Measurements from ENCODE around the gene LIPF.
"Not testable (repeated sequence)": the region's sequence is repeated elsewhere in the genome, so short reads cannot be mapped to it uniquely, and the experiment has no call there.

LIPF gene

DNA sequence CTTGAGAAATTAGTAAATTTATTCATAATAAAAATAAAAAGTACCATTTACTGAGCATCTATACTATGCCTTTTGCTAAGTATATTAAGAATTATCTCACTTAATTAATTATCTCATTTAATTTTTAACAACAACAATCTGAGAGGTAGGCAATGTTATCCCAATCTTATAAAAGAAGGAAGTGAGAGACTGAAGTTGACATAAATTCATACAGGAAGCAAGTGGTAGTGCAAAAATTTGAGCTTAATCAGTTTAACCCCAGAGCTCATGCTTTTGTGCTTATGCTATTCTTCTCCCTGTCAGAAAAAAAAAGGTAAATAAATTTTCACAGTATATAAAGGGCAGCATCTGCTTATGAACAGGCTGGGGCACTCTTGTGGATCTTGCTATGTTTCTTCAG is 2.7 kb upstream of the LIPF start:
- no peak overlapping the region for H3K4me2 ChIP-seq
- no peak overlapping the region for H3K4me3 ChIP-seq
- no peak for TF ChIP-seq Cebpa-rat (IDR thresholded peaks at IDR 0.05)
- H3K4me1 ChIP-seq, result peaks cover 0 to 16% (median 2%) of the 10 kb centered on the region in 10 experiments; a peak in 7 of 20 replicates
- H3K9me3 ChIP-seq (replicated peaks in 1 of 11), result peaks cover 0 to 8% (median 3%) of the 10 kb centered on the region in 11 experiments; a peak in 7 of 22 replicates
- no peaks in the 10 kb centered on the region for H3K27me3 ChIP-seq
- H3K36me3 ChIP-seq, result no peaks in the 10 kb centered on the region
- no peak overlapping the region for H3K9ac ChIP-seq
- H4K20me1 ChIP-seq, result no peaks in the 10 kb centered on the region
- H3K27ac ChIP-seq, result no peak overlapping the region

DNA sequence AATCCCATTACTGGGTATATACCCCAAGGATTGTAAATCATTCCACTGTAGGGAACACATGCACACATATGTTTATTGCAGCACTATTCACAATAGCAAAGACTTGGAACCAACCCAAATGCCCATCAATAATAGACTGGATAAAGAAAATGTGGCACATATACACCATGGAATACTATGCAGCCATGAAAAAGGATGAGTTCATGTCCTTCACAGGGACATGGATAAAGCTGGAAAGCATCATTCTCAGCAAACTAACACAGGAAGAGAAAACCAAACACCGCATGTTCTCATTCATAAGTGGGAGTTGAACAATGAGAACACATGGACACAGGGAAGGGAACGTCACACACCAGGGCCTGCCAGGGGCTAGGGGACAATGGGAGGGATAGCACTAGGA is 1.1 kb upstream of the LIPF start:
- H3K4me2 ChIP-seq; H3K9me3 ChIP-seq (replicated peaks in 1 of 11); H3K27me3 ChIP-seq; H3K4me3 ChIP-seq; H3K9ac ChIP-seq; H3K27ac ChIP-seq; H3K36me3 ChIP-seq; H4K20me1 ChIP-seq: not testable (repeated sequence)
- H3K4me1 ChIP-seq, result peaks cover 0 to 19% (median 3%) of the 10 kb centered on the region in 10 experiments; a peak in 9 of 20 replicates

DNA sequence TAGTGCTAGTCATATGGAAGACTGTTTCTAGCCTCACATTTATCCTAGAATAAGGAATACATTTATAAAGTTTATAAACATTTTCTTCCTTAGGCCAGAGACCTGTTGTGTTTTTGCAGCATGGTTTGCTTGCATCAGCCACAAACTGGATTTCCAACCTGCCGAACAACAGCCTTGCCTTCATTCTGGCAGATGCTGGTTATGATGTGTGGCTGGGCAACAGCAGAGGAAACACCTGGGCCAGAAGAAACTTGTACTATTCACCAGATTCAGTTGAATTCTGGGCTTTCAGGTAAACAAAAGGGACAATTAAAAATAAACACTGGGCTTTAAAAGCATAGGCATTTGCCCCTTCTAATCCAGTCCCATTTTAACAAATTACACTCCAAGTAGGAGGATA is 4.2 kb downstream of the LIPF start:
- TF ChIP-seq Cebpa-rat (IDR thresholded peaks at IDR 0.05), result no peak
- Histone ChIP-seq H3K27ac (peak overlapping the region in 1 of 11 experiments; percentile 31; a peak in 1 of 22 replicates), H4K20me1 (no peaks in the 10 kb centered on the region), H3K27me3 (no peaks in the 10 kb centered on the region), H3K9me3 (replicated peaks in 1 of 11) (peaks cover 0 to under 1% (median 0%) of the 10 kb centered on the region in 11 experiments; a peak in 5 of 22 replicates), H3K4me3 (no peak overlapping the region), H3K4me2 (peak overlapping the region in 7 of 11 experiments; percentile 4 to 57 (median 33); a peak in 9 of 22 replicates), H3K4me1 (peaks cover 0 to 21% (median 10%) of the 10 kb centered on the region in 10 experiments; a peak in 8 of 20 replicates), H3K36me3 (no peaks in the 10 kb centered on the region), H3K9ac (no peak overlapping the region)

DNA sequence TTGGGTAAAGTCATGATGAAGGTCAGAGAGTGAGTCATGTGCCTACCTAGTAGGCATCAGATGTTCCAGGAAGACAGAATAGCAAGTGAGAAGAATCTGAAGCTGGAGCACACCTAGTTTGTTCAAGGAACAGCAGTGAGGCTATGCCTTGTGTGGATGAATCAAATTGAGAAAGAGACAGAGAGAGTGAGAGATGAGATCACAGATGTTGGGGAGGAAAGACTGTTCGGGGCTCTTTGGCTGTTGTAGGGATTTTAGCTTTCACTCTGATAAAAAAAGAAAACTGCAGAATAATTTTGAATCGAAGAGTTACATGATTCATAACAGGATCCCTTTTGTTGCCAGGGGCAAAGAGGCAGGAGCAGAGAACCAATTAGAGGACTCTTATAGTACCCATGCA is 6.3 kb downstream of the LIPF start:
- Histone ChIP-seq H4K20me1 (no peaks in the 10 kb centered on the region), H3K9me3 (replicated peaks in 1 of 11) (no peaks in the 10 kb centered on the region), H3K4me3 (no peak overlapping the region), H3K36me3 (no peaks in the 10 kb centered on the region), H3K9ac (no peak overlapping the region), H3K27me3 (no peaks in the 10 kb centered on the region), H3K4me2 (no peak overlapping the region), H3K27ac (no peak overlapping the region), H3K4me1 (peaks cover 0 to 21% (median 10%) of the 10 kb centered on the region in 10 experiments; a peak in 8 of 20 replicates)
- no peak for TF ChIP-seq Cebpa-rat (IDR thresholded peaks at IDR 0.05)

DNA sequence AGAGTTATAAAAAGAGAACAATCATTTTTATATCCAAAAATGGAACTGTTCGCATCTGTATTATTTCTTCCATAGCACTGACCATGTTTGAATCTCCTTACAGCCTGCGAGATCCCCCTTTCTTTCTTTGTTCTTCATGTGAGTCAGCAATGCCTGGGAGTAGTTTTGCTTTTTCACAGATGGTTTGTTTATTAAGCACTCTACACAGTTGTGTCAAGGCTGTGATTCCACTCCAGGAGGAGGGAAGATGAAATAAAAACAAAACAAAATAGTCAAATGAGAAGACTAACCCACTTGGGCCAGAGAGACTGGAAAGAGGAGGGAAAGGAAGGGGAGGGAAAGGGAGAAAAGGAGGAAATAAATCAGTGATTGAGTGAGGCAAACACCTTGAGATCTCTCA is 7.8 kb downstream of the LIPF start:
- TF ChIP-seq Cebpa-rat (IDR thresholded peaks at IDR 0.05), result no peak
- peaks cover 0 to 21% (median 10%) of the 10 kb centered on the region in 10 experiments; a peak in 8 of 20 replicates for H3K4me1 ChIP-seq
- no peaks in the 10 kb centered on the region for H3K9me3 ChIP-seq (replicated peaks in 1 of 11)
- H4K20me1 ChIP-seq, result no peaks in the 10 kb centered on the region
- H3K27me3 ChIP-seq, result no peaks in the 10 kb centered on the region
- no peak overlapping the region for H3K4me2 ChIP-seq
- no peak overlapping the region for H3K27ac ChIP-seq
- H3K9ac ChIP-seq, result no peak overlapping the region
- no peaks in the 10 kb centered on the region for H3K36me3 ChIP-seq
- H3K4me3 ChIP-seq, result no peak overlapping the region

DNA sequence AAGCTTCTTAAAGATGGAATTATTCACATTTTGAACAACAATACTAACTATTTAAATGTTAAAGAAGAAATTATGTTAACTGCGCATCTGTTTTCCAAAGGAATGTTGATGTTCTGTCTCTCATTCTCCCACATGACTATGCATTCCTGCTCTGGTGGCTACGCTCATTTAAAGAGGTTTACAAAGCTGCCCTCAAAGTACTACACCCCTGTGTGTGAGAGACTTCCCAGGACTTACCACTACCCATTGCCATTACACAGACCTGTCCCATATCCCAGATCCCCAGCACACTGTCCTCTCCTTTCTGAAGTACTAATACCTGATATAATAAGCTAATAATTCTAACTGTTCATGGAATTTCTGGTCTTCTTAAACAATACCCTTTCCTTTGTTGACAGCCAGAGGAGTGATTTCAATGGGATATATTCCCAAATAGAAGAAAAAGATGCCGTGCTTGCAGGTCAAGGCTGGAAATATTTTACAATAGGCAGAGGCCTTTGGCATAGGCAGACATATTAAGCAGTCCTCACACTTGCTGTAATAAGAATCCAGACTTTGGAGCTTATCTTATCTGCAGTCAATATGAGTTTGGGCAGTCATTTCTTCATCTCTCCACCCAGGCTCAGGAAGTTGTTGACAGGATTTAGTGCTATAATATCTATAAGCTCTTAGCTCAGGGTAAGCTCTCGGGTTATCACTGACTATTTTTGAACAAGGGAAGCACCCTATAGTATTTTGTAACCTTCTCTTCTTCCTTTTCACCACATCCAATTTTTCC is 12.2 kb downstream of the LIPF start:
- no peaks in the 10 kb centered on the region for H3K9me3 ChIP-seq (replicated peaks in 1 of 11)
- no peak overlapping the region for H3K27ac ChIP-seq
- no peak overlapping the region for H3K9ac ChIP-seq
- no peaks in the 10 kb centered on the region for H3K36me3 ChIP-seq
- no peaks in the 10 kb centered on the region for H3K27me3 ChIP-seq
- no peaks in the 10 kb centered on the region for H4K20me1 ChIP-seq
- no peak for TF ChIP-seq Cebpa-rat (IDR thresholded peaks at IDR 0.05)
- no peaks in the 10 kb centered on the region for H3K4me1 ChIP-seq
- no peak overlapping the region for H3K4me3 ChIP-seq
- H3K4me2 ChIP-seq, result no peak overlapping the region

DNA sequence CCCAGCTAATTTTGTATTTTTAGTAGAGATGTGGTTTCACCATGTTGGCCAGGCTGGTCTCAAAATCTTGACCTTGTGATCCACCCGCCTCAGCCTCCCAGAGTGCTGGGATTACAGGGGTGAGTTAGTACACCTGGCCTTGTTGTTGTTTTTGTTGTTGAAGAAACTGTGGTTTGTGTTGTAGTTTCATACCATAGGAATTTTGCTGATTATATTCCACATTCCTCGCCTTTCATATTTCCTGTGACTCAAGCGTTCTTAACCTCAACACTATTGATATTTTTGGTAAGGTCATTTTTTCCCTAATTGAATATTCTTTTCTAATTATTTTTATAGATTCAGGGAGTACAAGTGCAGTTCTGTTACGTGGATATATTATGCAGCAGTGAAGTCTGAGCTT is 16.7 kb downstream of the LIPF start:
- Histone ChIP-seq H3K9ac (no peak overlapping the region), H3K9me3 (replicated peaks in 1 of 11) (no peaks in the 10 kb centered on the region), H4K20me1 (no peaks in the 10 kb centered on the region), H3K27me3 (no peaks in the 10 kb centered on the region), H3K36me3 (no peaks in the 10 kb centered on the region), H3K4me2 (no peak overlapping the region), H3K4me3 (no peak overlapping the region), H3K4me1 (no peaks in the 10 kb centered on the region), H3K27ac (no peak overlapping the region)
- TF ChIP-seq Cebpa-rat (IDR thresholded peaks at IDR 0.05), result no peak

DNA sequence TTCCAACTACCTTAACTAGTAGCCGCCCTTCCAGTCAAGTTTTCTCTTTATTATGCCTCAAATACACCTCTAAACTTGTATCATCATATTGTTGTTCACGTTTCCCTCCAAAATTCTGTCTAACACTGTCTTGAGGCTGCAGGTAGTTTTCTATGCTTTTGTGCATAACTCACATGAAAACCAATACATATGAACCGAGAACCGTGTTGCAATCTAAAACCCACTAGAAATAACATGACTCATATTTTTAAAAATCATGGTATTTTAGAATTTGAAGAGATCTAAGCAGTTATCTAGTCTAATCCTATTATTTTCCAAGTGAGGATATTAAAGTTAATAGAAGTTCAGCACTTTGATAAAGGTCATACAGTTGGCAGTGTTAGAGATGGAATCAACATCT is 18.2 kb downstream of the LIPF start:
- no peaks in the 10 kb centered on the region for H3K36me3 ChIP-seq
- no peak for TF ChIP-seq Cebpa-rat (IDR thresholded peaks at IDR 0.05)
- no peaks in the 10 kb centered on the region for H3K9me3 ChIP-seq (replicated peaks in 1 of 11)
- H3K27ac ChIP-seq, result no peak overlapping the region
- no peak overlapping the region for H3K4me3 ChIP-seq
- H3K9ac ChIP-seq, result no peak overlapping the region
- H3K27me3 ChIP-seq, result no peaks in the 10 kb centered on the region
- no peaks in the 10 kb centered on the region for H3K4me1 ChIP-seq
- no peak overlapping the region for H3K4me2 ChIP-seq
- H4K20me1 ChIP-seq, result no peaks in the 10 kb centered on the region

DNA sequence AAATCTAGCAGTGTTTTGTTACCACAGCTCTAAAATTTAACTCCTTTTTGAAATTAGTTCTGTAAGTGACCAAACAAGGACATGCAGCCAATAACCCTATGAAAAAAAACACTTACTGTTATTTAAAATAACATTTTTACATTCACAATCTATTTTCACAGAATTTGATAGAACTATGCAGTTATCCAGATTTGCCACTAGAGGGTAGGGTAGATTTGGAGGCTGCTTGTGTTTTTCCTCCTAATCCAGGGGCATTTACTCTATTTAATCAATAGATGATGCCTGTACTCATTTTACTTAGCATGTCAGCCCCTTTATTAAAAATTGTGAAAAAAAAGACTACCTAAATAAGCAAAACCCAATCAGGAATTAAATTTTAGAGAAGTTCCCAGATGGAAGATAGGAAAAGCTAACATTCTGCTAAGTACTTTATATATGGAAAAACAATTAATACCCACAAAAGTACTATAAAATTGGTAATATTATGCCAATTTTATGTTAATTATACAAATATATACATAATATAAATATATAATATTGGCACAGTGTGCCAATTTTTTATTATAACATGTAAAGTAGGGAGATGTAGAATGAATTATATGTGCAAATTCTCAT is 23.7 kb downstream of the LIPF start:
- H3K36me3 ChIP-seq, result no peaks in the 10 kb centered on the region
- no peaks in the 10 kb centered on the region for H3K4me1 ChIP-seq
- H4K20me1 ChIP-seq, result no peaks in the 10 kb centered on the region
- H3K27ac ChIP-seq, result no peak overlapping the region
- no peaks in the 10 kb centered on the region for H3K9me3 ChIP-seq (replicated peaks in 1 of 11)
- TF ChIP-seq Cebpa-rat (IDR thresholded peaks at IDR 0.05), result no peak
- no peak overlapping the region for H3K9ac ChIP-seq
- no peak overlapping the region for H3K4me3 ChIP-seq
- no peaks in the 10 kb centered on the region for H3K27me3 ChIP-seq
- no peak overlapping the region for H3K4me2 ChIP-seq

DNA sequence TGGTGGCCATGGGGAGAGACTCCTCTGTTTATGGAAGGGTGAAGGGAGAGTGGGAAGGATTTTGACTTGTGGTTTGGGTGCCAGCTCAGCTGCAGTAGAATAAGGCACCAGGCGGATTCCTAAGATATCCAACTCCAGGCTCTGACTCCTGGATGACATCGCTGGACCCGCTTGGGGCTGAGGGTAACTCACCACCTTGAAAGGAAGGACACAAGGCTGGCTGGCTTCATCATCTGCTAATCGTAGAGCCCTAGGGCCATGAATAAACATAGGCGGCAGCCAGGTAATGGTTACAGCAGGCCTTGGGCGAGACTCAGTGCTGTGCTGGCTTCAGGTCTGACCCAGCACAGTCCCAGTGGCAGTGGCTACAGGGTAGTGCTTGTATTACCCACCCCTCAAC is 25.1 kb downstream of the LIPF start:
- no peaks in the 10 kb centered on the region for H3K27me3 ChIP-seq
- H3K27ac ChIP-seq, result no peak overlapping the region

More for the DNA sequence above, 25.1 kb downstream of the LIPF start:
- no peaks in the 10 kb centered on the region for H3K9me3 ChIP-seq (replicated peaks in 1 of 11)
- no peak for TF ChIP-seq Cebpa-rat (IDR thresholded peaks at IDR 0.05)
- no peaks in the 10 kb centered on the region for H3K36me3 ChIP-seq
- H4K20me1 ChIP-seq, result no peaks in the 10 kb centered on the region
- H3K4me3 ChIP-seq, result no peak overlapping the region
- no peaks in the 10 kb centered on the region for H3K4me1 ChIP-seq
- no peak overlapping the region for H3K9ac ChIP-seq
- no peak overlapping the region for H3K4me2 ChIP-seq

All from BLaER1 treated with 17β-estradiol and CSF1 and Interleukin-3, amounts not matched to agents 10 nM and 100 nM (cell line).